HG03280 (cell line): ENCODE data around the gene NQO2.
"Not testable (repeated sequence)": the region's sequence is repeated elsewhere in the genome, so short reads cannot be mapped to it uniquely, and the experiment has no call there.

ENCODE experiments used
- ATAC-seq: cut with Tn5 transposase; IDR thresholded peaks from one replicate; pipeline ENCODE4 v1.9.1; 2021; ENCODE audit warnings: mild to moderate bottlenecking, moderate library complexity; ENCODE audit not compliant: unreplicated experiment

The NQO2 gene

DNA sequence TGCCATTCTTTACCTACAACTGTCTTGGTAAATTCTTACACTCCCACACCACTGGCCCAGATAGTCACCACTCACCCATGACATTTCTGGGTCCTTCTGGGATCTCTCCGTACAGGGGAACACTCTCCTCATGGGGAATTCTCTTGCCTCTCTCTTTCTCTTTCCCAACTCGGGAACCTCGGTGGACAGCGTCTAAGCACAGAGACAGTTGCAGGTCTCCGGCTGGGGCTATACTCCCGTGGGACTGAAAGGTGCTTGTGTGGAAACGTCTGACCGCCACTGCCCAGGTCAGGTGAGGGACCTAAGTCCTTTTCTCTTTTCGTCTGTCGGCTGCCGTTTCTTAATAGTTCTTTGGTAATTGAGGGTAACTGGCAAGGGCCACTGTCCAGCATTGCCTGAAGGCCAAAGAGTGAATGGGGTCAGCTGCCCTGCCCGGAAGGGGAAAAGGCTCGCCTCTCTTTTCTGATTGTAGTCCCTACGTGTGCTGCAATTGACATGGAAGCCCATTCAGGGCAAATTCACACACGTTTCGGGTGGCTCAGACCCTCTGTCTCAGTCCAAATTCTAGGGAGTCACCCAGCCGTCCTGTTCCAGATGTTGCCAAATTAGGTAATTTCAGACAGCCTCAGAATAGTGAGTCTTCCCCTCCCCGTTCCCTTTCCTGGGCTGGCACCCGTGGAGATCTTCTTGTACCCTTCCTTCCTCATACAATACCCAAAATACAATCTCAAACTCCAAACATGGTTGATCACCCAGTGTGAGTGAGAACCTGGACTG, 37.4 kb downstream of the NQO2 start:
- ATAC-seq = no peak

DNA sequence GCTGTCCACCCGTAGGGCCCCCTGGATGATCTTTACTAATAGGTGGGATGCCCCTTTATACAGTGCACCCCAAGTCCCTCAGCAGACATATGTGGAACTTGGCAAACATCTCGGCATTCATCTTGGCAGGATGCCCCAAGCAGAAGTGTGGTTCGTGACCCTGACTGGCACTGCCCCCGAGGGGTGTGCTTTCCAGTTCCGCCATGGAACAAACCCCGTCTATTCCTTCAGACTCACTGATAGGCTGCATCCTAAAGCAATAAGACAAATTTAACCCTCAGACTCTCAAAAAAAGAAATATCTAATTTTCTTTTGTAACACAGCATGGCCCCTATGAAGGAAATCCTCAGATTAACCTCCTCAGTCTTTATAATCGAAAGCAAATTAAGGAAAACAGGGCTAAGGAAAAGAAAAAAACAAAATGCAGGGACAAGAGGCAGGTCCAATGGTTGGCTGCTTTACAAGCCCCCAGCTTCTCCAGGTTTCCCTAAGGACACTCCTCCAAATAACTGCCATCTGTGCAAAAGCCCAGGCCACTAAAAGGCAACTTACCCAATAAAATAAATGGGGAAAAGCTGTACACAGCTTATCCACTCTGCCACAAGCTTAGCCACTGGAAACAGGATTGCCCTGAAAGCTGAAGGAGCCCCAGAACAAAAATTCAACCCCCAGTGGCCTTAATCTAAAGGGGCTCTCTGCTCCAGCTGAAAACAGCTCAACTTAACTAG, 38.1 kb downstream of the NQO2 start:
- no peak for ATAC-seq

DNA sequence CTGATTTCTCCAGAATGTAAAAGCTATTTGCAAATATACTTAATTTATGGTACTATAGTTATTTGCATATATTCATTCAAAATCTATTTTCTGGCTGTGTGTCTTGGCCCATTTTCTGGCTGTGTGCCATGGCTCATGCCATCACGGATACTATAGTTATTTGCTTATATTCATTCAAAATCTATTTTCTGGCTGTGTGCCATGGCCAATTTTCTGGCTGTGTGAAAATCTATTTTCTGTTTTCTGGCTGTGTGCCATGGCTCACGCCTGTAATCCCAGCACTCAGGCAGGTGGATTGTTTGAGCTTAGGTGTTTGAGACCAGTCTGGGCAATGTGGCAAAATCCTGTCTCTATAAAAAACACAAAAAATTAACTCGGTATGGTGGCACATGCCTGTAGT, 39.7 kb downstream of the NQO2 start:
- no peak for ATAC-seq

DNA sequence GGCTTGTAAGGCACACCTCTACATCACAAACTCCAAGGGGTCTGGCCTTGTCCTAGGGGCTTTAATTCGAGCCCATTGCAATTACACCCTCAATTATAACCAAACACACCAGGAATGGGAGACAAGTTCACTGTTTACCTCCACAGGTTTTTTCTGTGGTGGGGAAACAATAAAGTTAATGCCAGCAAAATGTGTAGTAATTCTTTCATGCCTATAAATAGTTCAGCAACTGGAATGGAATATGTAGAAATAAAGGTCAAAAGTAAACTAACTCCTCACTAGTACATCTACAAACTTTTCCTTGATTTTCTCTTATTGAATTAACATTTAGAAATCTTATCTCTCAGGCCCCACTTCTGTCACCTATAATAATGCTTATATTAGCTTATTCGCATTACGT, 41.5 kb downstream of the NQO2 start:
- no peak for ATAC-seq

DNA sequence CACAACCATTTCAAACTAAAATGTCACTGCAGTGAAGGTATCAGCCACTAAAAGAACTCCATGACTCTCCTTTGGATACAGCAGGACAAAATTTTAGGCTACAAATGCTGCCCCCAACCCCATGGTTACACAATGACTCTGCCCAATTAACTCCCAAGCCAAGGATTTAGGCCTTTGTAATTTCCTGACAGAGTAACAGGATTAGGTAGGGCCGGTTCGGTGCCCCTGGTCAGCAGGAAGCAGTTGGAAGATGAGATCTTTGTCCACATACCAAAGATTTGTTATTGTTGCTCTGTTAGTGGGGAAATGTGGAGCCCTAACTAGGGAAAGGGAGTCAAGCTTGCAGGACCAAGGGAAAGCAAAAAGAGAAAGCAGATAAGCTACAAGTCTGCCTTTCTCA, 41.9 kb downstream of the NQO2 start:
- no peak for ATAC-seq

DNA sequence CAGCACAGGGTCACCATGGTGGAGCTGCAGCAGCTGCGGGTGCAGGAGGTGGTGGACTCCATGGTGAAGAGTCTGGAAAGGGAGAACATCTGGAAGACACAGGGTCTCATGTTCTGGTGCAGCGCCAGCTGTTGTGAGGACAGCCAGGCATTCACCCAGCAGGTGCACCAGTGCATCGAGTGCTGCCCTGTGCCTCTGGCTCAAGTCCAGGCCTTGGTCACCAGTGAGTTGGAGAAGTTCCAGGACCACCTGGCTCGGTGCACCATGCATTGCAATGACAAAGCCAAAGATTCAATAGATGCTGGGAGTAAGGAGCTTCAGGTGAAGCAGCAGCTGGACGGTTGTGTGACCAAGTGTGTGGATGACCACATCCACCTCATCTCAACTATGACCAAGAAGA, 45.7 kb downstream of the NQO2 start:
- ATAC-seq = no peak

DNA sequence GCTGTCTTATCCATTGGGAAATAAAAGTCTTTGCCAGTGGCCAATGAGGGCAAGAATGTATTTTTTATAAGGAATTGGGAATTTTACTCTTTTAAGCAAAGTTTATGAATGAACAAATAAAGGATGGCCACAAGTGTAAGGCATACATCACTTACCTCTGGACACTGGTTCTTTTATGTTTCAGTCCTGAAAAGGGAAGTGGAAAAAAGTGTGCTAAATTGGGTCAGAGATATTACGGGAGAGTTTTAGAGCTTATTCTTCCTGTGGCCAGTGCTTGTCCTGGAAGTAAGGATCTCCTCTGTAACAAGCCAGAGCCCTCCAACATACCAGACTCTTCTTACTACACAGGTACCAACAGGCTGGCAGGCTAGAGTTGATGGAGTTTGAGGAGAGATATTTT, 46.1 kb downstream of the NQO2 start:
- no peak for ATAC-seq

DNA sequence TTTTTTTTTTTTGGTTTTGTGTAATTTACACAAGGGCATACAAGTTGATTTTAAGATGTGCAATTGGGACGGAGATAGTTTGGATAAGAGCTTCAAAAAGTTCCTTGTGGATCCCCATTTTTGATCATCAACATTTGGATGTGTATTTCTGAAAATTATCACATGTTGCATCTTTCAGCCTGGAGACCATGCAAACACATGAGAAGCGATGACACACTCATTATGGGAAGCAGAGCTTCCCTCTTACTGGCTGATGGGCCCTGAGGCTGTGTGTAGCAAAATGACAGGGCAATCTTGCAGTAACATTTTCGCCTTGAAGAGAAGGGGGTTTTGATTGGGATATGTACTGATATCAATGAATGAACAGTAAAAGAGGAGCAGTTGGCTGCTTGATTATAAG, 46.6 kb downstream of the NQO2 start:
- ATAC-seq = no peak

DNA sequence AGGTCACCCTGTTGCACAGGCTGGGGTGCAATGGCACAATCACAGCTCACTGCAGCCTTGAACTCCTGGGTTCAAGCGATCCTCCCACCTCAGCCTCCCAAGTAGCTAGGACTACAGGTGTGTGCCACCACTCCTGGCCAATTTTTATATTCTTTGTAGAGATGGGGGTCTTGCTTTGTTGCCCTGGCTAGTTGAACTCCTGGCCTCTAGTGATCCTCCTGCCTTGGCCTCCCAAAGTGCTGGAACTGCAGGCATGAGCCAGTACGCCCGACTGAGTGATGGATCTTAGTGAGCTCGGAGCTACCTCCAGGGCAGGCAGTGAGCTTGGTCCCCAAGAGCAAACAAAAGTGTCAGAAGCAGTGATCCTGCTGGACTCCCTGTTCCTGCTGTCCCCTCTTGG, 48.3 kb downstream of the NQO2 start:
- ATAC-seq = not testable (repeated sequence)

DNA sequence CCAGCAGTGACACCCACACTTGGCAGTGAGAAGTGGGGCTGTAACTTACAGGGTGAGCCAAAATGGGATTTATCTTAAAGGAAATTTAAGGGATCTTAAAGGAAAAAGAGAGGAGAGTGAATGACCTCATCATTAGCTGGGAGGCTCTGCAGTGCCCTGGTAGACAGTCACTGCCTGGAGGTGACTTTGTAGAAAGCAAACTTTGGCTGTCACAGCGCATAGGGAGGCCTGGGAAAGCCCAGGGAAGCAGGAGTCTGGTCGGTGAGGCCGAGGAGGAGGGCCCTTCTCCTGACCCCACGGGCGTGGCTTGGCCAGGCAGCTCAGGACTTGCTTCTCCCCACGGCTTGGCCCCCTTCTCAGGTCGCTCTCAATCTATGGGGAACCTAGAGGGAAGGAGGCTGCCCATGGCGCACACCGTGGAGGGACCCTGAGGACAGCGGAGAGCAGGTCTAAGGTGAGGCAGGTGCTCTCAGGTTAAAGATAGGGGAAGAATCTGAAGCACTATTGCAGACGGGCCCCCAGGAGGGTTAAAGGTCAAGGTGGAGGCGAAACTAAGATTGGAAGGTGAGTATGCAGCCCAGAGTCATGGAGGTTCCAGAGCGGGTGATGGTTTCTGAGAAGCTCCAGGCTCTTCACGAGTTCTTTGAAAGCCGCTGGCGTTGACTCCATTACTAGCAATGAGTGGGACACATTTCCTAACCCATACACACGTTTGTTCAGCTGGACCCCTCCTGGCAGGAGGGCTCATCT, 53.0 kb downstream of the NQO2 start:
- ATAC-seq = no peak

DNA sequence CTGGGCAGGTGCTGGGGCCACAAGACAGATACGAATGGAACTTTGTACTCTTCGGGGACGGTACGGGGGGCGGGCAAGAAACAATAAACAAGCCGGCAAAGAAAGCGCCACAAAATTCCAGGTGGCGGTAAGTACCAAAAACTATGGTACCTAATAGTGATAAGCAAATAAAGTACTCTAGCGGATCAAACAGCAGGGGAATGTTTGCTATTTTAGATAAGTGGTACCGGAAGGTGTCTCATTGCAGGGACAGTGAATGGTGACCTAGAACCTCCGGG, 53.5 kb downstream of the NQO2 start:
- ATAC-seq = no peak

DNA sequence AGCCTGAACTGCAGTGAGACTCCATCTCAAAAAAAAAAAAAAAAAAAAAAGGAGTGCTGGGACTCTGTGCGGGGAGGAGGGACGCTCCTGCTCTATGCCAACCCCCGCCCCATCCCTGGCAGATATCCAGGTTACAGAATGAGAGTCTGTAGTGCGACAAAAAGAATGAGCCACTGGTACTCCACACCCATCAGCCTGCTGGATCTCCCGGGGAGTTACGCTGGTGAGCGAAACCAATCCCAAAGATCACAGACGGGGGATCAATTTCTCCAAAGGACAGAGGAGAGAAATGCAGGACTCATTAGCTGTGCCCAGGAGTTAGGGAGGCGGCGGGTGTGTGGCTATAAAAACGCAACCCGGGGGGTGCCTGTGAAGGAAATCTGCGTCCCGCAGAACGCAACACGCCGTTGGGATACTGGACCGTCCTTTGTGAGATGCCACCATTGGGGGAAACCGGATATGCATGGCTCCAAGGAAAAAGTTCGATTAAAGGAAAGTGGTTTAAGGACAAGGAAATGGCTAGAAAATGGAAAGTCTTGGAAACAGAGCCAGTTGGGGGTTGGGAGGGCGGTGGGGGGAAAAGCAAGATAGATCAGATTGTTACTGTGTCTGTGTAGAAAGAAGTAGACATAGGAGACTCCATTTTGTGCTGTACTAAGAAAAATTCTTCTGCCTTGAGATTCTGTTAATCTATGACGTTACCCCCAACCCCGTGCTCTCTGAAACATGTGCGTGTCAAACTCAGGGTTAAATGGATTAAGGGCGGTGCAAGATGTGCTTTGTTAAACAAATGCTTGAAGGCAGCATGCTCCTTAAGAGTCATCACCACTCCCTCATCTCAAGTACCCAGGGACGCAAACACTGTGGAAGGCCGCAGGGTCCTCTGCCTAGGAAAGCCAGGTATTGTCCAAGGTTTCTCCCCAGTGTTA, 54.8 kb downstream of the NQO2 start:
- not testable (repeated sequence) for ATAC-seq

DNA sequence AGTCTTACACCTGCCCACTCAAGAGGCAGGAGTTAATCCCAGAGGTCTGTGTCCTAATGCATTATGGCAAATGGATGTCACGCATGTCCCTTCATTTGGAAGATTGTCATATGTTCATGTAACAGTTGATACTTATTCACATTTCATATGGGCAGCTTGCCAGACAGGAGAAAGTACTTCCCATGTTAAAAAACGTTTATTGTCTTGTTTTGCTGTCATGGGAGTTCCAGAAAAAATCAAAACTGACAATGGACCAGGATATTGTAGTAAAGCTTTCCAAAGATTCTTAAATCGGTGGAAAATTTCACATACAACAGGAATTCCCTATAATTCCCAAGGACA, 55.4 kb downstream of the NQO2 start:
- not testable (repeated sequence) for ATAC-seq

DNA sequence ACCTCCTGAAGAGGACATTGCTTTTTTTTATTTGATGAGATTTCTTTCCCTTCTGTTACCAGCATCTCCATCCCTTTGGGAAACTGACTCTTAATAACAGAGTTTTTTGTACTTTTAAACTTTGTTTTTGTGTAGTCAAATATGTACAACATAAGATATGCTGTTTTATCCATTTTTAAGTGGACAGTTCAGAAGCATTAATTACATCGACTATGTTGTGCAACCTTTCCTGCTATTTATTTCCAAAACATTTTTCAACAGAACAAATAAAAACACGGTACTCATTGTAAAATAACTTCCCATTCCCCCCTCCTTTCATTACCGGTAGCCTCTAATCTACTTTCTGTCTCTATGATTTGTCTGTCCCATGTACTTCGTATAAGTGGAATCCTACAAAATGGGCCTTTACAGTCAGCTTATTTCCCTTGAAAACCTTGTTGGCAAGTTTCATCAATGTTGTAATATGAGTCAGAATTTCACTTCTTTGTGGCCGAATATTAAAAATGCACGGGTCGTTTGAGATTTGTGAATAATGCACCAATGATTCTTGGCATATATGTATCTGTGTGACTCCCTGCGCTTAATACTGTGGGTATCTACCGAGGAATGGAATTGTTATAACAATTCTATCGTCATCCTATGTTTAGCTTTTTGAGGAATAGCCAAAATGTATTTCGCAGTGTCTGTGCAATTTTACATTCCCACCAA, 57.5 kb downstream of the NQO2 start:
- no peak for ATAC-seq

DNA sequence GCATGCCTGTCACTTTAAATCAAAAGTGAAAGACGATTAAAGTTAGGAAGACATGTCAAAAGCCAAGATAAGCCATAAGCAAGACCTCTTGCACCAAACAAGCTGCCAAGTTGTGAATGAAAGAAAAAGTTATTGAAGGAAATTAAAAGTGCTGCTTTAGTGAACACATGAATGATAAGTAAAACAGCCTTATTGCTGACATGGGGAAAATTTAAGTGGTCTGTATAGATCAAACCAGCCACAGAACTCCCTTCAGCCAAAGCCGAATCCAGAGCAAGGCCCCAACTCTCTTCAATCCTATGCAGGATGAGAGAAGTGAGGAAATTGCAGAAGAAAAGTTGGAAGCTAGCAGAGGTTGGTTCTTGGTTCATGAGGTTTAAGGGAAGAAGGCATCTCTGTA, 59.3 kb downstream of the NQO2 start:
- no peak for ATAC-seq

DNA sequence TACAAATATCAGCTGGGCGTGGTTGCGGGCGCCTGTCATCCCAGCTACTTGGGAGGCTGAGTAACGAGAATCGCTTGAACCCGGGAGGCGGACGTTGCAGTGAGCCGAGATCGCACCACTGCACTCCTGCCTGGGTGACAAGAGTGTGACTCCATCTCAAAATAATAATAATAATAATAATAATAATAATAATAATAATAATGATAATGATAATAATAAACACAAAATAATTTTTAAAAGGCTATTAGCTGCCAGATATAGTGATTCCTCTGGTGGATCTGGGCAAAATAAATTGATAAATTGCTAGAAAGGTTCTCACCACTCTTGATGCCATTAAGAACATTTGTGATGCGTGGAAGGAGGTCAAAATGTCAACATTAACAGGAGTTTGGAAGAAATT, 60.4 kb downstream of the NQO2 start:
- ATAC-seq = not testable (repeated sequence)

DNA sequence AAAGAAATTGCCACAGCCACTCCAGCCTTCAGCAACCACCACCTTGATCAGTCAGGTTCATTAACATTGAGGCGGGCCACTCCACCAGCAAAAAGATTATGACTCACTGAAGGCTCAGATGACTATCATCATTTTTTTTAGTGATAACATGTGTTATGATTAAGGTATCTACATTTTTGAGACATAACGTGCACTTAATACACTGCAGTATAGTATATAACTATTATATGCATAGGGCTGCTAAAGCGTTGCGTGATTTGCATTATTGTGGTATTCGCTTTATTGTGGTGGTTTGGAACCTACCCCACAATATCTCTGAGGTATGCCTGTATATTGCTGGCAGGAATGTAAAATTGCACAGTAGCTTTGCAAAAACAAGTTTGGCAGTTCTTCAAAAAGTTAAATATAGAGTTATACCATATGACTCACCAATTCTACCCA, 61.8 kb downstream of the NQO2 start:
- no peak for ATAC-seq

DNA sequence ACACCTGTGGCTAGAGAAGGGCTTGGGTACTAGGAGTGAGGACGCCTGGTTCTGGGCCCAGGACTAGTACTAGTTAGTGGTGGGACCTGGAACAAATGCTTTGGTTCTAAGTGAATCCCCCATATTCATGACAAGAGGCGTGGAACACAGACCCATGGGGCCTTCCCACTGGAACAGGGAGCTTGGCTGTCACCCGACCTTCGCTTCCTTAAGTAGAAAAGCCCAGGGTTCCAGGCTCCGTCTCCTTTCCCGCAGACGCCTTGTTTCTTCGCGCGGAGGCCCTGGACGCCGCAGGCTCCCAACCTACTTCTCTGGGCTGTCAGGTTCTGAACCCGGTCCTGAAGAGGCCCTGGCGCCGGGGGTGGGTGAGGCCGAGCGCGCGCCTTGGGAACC, 63.6 kb downstream of the NQO2 start:
- ATAC-seq = not testable (repeated sequence)

DNA sequence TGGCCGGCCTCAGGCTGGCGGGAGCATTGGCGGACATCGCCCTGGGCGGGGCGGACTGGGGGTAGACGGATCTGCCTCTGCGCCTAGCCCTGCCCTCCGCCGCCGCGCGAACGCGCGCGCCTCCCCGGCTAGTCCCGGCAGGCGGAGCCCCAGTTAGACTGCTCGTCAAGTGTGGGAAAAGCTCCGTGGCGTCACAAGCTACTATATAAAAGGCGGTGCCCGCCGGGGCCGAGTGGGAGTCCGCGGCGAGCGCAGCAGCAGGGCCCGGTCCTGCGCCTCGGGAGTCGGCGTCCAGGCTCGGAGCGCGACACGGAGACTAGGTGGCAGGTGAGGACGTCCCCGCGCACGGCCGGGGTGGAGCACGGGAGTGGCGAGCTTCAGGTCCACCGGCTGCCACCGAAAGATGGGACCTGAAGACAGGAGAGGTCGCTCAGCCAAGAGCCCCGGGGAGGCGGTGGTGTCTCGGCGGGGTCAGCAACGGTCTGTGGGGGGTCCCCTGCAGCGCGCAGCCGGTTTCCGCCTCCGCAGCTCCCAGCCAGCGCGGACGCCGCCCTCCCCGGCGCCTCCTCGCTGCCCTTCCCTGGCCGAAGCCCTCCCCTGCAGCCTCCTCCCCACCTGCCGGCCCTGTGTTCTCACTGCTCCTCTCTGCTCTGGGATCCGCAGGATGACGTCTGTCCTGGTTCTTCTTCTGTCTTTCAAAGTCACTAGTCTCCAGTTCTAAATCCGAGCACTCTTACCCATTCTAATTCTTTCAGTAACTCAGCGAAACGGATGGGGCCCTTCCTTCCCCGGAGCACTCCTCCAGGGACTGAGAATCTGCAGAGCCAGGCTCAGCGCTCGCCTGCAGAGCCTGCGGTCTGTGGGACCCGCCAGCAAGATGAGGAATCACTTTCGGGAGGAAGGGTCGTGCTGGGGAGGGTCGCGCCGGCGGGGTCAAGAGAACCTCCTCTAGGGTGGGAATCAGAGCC, 64.3 kb downstream of the NQO2 start:
- ATAC-seq = peak; percentile 64
